WTC11 (cell line): ENCODE measurements around the gene LRIG1.

ENCODE experiments used
- ATF3 ChIP-seq: sonication (generic); formaldehyde crosslinking; conservative IDR thresholded peaks from 2 replicates; pipeline ENCODE4 v1.8.1; 2022; ENCODE audit warnings: mild to moderate bottlenecking, missing genetic modification reagents
- CREB1 ChIP-seq: sonication (generic); formaldehyde crosslinking; IDR thresholded peaks from 2 replicates; pipeline ENCODE4 v1.8.0; 2023; ENCODE audit warnings: mild to moderate bottlenecking, missing genetic modification reagents
- CTCF ChIP-seq: fragments of 200-600 bp; IDR thresholded peaks from 2 replicates; pipeline ENCODE4 v1.8.0; 2022; ENCODE audit warnings: antibody characterized with exemption
- ELF4 ChIP-seq: sonication (generic); formaldehyde crosslinking; IDR thresholded peaks from 2 replicates; pipeline ENCODE4 v1.8.1; 2022; ENCODE audit warnings: low read depth, mild to moderate bottlenecking, moderate library complexity, missing genetic modification reagents
- FOXK1 ChIP-seq: sonication (generic); formaldehyde crosslinking; IDR thresholded peaks from 2 replicates; pipeline ENCODE4 v1.8.0; 2022; ENCODE audit warnings: mild to moderate bottlenecking, moderate library complexity, missing genetic modification reagents
- HMGA2 ChIP-seq: fragments of 250-450 bp; sonication (Bioruptor Pico); IDR thresholded peaks from 2 replicates; pipeline ENCODE4 v1.4.0; 2021; ENCODE audit warnings: mild to moderate bottlenecking, moderate library complexity
- IRF2 ChIP-seq: sonication (generic); formaldehyde crosslinking; IDR thresholded peaks from 2 replicates; pipeline ENCODE4 v1.8.0; 2022; ENCODE audit warnings: low read depth, missing genetic modification reagents, borderline replicate concordance
- NFYB ChIP-seq: sonication (generic); formaldehyde crosslinking; conservative IDR thresholded peaks from 2 replicates; pipeline ENCODE4 v1.8.0; 2022; ENCODE audit warnings: low read depth, missing genetic modification reagents
- TEAD4 ChIP-seq: sonication (generic); formaldehyde crosslinking; IDR thresholded peaks from 2 replicates; pipeline ENCODE4 v1.8.0; 2022; ENCODE audit warnings: mild to moderate bottlenecking, missing genetic modification reagents
- USF1 ChIP-seq: sonication (generic); formaldehyde crosslinking; IDR thresholded peaks from 2 replicates; pipeline ENCODE4 v1.8.0; 2022; ENCODE audit warnings: mild to moderate bottlenecking, missing genetic modification reagents
- USF2 ChIP-seq: sonication (generic); formaldehyde crosslinking; IDR thresholded peaks from 2 replicates; pipeline ENCODE4 v1.8.1; 2023; ENCODE audit warnings: mild to moderate bottlenecking, missing genetic modification reagents, moderate library complexity
- ZNF138 ChIP-seq: sonication (generic); formaldehyde crosslinking; conservative IDR thresholded peaks from 2 replicates; pipeline ENCODE4 v1.8.1; 2022; ENCODE audit warnings: mild to moderate bottlenecking, moderate library complexity, missing genetic modification reagents
- ZNF423 ChIP-seq: fragments of 250-450 bp; sonication (Bioruptor Pico); IDR thresholded peaks from 2 replicates; pipeline ENCODE4 v2.1.2; 2022; ENCODE audit warnings: mild to moderate bottlenecking, moderate library complexity
- ZSCAN18 ChIP-seq: fragments of 250-450 bp; sonication (Bioruptor Pico); IDR thresholded peaks from 2 replicates; pipeline ENCODE4 v2.1.2; 2022; ENCODE audit warnings: mild to moderate bottlenecking, moderate library complexity

- TF ChIP-seq CTCF (no peak), FOXK1 (no peak), USF2 (CRISPR knock-in tag) (no peak), NFYB (no peak), ELF4 (no peak), ZNF423 (CRISPR knock-in tag) (no peak), IRF2 (CRISPR knock-in tag) (no peak), USF1 (CRISPR knock-in tag) (no peak), ZNF138 (CRISPR knock-in tag) (no peak), HMGA2 (CRISPR knock-in tag) (no peak), ATF3 (no peak), CREB1 (CRISPR knock-in tag) (no peak), TEAD4 (no peak), ZSCAN18 (no peak)
These were observed 106.6 kb downstream of the LRIG1 start for GRCh38 chr3:66394019-66394752.
